ENCODE measurements around the gene TTLL11.

DNA sequence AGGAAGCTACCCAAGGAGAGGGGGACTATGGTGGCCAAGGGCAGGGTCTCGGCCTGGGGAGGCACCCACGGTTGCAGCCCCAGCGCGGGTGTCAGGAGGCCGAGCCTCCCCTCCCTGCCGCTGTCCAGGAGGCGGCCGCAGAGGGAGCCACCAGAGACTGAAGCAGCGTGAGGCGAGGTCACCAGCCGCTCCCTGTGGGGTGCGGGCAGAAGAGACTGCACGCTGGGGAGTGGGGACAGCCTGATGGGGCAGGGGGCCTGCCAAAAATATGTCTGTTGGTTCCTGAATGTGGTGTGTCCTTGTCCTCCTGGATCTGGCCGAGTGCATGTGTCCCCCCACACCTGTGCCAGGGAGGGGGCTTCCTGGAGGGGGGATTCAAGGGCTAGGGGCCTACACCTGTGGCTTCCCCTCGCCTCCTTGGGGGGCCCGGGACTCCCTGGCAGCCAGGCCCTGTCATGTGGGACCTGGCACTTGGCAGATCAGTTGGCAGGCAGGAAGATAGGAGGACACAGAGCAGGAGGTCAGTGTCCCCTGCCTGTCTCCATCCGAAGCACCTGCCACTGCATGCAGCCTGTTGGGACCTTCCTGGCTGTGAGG is 310.5 kb downstream of the TTLL11 start:
- TF ChIP-seq CTCF (IDR thresholded peaks at IDR 0.05; ENCODE audit: control extremely low read depth in 1 of 3, insufficient read depth in 1 of 3, low read depth in 1 of 3, low read length in 3 of 3) (no peak), RXRA (IDR thresholded peaks at IDR 0.05; ENCODE audit: insufficient read depth, low read depth, low read length) (no peak), CBX5 (IDR thresholded peaks at IDR 0.05; ENCODE audit: low read depth, low read length) (no peak)

Data from H1 (cell line).